GM18508 (cell line): ENCODE measurements around the gene SH2B3.

Experiments used
- ATAC-seq: cut with Tn5 transposase; IDR thresholded peaks from one replicate; pipeline ENCODE4 v1.9.1; 2021; ENCODE audit warnings: moderate number of reproducible peaks; ENCODE audit not compliant: insufficient read depth, unreplicated experiment

SH2B3 gene

DNA sequence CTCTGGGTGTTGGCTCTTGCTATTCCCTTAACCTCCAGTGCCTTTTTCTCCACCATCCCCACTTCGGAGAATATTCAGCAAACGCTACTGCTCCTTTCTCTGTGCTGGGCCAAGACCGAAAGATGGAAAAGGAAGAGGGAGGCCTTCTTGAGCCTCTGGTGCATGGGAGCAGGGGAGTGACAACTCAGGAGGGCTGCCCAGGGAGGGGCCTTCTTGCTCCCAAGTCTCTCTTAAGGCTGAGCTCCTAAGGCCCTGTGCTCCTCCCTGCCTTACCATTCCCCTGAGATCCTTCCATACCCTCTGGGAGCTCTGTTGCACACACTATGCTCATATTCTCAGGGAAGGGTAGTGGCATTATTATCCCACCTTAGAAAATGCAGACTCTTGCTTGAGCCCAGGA is 34.9 kb downstream of the SH2B3 start:
- ATAC-seq, result no peak

DNA sequence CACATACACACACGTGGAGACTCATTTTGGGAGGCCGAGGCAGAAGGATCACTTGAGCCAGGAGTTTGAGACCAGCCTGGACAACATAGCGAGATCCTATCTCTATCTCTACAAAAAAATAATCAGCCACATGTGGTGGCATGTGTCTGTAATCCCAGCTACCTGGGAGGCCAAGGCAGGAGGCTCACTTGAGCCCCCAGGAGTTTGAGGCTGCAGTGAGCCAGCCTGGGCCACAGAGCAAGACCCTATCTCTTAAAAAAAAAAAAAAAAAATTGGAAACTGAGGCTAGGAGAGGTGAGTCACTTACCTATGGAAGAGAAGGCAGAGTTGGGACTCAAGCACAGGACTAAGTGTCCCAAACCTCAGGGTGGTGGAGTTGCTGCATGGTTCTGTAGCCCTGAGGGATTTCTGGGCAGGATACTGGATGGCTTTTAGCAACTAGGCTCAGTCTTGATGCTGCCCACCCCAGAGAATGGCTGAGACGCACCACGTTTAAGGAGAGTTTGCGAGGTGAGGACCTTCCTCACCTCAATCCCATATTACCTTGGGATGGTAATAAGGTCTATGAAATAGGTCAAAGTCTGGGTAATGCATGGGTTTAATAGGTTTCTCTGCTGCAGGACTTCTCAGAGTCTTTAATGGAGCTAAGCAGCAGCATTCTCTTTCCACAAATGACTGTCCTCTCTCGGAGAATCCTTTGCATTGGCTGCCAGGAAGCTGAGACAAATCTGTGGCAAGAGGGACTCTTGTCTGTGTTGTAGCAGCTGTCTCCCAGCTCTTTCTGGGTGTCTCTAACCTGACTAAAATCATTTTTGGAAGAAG is 35.6 kb downstream of the SH2B3 start:
- no peak for ATAC-seq

DNA sequence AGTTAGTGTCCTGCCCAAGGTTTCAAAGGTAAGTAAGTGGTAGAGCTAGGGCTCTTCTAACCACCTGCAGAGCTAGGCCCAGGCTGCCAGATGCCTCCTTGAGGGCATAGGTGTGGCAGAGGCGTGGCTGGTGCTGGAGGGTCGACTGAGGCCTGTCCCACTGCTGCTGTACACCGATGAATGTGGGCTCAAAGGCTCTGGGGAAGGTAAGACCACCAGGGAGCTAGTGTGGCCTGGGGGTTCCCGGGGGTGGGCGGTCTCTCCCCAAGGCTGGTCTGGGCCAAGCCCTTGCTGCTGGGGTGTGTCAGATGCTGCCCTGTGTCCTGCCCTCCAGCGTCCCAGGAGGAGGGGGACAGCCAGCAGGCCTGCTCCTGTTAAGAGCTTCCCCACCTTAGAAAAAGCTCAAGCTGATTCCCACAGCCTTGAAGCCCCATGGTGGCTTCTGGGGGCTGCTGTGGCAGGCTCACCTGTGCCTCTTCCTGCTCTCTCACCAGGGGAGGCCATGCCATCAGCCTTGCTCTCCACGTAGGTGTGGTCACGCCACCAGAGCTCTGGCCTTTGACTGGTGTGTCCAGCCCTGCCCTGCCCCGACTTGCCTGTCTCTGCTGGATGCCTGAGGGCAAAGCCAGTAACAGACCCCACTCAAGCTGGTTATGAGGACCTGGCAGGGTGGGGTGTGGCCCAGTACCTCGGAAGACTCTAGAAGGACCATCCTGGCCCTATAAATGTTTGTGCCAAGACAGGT is 36.8 kb downstream of the SH2B3 start:
- no peak for ATAC-seq

DNA sequence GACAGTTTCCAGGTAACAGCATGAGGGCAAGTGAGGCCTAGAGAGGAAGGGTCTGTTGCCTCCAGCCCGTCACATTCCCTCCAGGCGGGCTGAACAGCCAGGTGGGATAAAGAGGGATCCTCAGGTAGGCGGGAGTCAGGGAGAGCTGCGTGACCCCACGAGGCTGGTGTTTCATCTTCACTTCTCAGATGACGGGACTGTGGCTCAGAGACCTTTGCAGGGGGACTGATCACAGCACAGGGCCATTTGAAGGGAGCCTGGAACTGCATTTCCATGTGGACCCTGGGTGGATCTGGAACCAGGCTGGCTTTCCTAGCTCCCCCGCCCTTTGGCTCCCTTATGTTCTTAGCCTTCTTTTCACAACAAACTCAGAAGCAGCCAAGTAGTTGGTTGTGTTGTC is 37.4 kb downstream of the SH2B3 start:
- no peak for ATAC-seq

DNA sequence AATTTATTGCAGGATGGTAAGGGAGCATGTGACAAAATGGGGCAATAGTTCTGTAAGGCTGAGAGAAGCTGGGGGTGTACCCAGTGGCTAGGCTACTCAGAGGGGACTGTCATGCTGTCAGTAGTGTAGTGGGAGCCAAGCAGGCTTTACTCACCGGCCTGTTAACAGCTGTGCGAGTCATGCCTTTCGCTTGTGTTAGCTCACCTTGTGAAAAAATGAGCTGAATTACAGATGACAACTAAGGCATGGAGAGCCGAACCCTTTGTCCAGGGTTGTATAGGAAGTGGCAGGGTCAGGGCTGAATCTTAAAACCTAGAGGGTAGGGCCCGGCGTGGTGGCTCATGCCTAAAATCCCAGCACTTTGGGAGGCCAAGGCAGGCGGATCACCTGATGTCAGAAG is 37.9 kb downstream of the SH2B3 start:
- ATAC-seq, result no peak

DNA sequence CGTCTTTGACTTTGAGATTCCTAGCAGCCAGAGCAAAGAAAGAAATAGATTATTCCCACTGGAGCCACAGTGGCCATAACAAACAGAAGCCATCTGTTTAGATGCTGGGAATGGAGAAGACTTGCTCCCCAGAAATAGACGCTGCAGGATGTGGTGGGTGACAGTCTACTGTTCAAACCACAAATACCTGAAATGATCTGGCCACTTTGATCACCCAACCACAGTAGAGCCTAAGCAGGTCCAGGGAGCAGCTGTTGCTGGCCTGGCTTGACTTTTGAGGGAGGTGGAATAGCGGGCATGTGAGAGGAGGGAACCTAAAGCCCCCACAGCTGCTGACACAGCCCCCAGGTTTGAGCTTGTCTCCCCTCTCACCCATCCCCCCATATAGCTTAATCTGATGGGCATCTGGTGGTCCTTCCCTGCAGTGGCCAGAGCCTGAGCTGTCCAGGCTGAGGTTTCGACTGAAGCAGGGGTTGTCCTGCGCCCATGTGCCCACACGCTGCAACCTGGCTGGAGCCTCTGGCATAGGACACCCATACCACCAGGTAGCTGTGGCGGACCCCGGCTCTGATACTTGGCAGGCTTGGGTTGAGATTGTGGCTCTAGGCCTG is 38.7 kb downstream of the SH2B3 start:
- ATAC-seq, result no peak

DNA sequence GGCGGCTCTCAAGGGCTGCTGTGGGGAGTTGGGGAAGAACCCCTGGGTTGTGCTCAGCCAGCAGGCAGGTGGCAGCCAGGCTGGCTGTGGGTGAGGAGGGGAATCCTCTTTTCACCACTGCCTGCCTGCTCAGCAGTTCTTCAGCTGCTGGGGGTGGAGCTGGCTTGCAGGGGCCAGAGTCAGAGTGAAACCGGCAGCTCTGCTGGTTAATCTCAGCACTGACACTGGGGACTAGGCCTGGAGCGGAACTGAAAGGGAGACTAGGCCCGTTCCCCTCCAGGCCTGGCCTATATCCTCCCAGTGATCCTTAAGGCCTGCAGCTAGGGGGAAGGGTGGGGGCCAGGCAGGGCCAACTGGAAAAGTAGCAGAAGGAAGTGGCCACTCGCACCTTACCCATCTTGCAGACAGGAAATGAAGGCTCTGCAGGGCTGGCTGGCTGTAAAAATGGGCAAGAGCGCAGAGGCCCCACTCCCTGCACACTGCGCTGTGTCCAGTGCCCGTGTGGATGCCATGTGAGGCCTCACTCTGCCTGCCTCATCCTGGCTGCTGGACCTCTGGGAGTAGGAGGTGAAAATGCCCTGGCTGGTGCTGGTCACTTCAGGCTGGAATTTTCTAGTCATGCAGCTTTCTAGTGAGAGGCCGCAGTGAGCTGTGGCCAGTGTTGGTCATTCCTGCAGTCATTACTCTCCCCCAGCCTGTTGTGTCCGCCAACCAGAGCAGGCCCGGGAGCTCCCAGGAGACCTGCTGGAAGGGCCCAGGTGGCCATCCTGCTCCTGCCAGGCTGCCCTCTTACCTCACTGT is 39.4 kb downstream of the SH2B3 start:
- peak; percentile 68 for ATAC-seq

DNA sequence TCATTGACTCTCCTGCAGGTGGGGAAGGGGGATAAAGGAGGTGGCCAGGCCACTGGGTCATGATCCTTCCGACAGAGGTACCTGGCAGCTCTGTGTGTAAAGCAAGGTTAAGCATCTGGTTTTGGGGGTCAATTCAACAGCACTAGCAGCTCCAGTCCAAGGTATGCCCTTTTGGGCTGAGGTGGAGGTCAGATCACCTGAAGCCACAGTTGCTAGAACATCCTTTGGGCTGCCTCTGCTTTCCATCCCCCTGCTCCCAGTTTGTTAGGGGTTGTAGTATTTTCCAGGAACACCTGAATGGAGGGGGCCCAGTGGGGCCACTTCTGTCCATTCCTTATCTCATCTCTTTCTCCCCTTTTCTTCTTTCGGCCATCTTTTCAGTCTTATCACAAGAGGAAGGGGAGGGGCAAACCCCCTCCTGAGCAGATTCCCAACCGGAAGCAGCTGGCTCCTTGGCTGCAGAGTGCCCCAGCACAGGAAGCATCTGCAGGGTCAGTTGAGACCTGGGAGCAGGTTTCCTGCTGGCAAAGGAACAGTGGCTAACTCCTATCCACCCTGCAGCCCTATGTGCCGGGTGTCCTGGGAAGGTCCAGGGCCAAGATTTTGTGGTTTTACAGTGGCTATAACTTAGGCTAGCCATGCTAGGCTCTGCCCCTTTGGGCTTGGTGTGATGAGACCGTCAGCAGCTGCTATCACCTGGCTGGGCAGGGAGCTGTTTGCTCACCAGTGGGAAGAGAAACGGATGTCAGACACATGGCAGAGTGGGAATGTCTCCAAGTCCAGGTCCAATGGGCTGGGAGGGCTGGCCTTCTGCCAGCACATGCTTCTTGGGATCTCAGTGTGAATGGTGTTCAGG is 40.2 kb downstream of the SH2B3 start:
- ATAC-seq, result no peak

DNA sequence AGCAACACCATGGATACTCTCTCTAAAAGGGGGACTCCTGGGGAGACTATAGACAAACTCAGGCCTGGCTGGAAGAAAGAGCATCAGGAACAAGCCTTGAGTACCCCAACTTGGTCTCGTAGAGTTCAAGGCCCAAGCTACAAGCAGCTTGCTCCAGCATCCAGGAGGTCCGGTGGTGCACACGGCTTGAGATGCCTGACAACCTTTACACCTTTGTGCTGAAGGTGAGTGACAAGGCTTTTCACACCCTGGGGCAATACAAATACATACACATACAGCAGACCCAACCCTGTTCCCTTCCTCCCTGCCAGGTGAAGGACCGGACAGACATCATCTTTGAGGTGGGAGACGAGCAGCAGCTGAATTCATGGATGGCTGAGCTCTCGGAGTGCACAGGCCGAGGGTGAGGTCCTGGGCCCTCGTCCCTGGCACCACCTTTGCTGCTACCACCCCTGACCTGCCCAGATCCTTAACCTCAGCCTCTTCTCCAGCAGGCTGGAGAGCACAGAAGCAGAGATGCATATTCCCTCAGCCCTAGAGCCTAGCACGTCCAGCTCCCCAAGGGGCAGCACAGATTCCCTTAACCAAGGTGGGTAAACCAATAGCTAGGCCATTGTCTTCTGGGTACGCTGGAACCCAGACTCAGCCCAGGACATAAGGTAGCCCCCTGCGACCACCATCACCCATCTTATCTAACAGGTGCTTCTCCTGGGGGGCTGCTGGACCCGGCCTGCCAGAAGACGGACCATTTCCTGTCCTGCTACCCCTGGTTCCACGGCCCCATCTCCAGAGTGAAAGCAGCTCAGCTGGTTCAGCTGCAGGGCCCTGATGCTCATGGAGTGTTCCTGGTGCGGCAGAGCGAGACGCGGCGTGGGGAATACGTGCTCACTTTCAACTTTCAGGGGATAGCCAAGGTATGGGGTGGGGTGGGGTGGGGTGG is 41.2 kb downstream of the SH2B3 start:
- no peak for ATAC-seq

DNA sequence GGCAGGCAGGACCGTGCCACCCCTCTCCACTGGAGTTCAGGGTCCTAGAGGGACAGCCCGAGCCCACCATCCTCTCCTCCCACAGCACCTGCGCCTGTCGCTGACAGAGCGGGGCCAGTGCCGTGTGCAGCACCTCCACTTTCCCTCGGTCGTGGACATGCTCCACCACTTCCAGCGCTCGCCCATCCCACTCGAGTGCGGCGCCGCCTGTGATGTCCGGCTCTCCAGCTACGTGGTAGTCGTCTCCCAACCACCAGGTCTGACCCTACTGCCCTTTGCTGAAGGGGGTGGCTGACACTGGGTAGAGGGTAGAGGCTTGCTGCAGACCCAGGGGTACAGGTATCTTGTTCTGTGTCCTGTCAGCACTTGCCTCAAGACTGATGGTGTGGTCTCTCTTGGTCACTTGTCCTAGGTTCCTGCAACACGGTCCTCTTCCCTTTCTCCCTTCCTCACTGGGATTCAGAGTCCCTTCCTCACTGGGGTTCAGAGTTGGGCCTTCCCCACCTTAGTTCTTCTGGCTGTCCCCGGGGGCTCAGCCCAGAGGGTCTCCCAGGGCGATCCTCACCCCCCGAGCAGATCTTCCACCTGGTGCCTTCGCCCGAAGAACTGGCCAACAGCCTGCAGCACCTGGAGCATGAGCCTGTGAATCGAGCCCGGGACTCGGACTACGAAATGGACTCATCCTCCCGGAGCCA is 42.0 kb downstream of the SH2B3 start:
- ATAC-seq, result no peak

DNA sequence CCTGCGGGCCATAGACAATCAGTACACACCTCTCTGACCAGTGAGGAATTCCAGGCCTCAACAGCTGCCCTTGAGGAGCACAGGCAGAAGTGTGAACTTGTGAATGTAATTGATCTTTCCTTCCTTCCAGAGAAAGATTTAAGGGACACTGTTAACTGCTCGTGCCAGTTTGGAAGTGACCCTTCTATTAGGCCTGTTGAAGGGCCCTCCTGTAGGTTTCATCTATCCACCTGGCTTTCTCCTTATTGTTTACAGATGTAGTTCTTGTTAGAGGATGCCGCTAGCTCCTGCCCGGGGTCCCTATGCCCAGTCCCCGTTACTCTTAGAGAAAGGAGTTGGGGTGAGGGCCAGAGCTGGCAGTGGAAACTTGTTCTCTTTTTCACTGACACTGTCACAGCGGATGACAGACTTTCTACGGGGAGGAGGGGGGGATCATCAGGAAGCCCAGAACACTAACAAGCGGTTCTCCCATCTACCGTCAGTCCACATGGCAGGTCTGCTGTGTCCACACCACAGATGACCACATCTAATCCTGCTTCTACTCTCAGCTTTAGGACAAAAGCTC is 42.6 kb downstream of the SH2B3 start:
- no peak for ATAC-seq

DNA sequence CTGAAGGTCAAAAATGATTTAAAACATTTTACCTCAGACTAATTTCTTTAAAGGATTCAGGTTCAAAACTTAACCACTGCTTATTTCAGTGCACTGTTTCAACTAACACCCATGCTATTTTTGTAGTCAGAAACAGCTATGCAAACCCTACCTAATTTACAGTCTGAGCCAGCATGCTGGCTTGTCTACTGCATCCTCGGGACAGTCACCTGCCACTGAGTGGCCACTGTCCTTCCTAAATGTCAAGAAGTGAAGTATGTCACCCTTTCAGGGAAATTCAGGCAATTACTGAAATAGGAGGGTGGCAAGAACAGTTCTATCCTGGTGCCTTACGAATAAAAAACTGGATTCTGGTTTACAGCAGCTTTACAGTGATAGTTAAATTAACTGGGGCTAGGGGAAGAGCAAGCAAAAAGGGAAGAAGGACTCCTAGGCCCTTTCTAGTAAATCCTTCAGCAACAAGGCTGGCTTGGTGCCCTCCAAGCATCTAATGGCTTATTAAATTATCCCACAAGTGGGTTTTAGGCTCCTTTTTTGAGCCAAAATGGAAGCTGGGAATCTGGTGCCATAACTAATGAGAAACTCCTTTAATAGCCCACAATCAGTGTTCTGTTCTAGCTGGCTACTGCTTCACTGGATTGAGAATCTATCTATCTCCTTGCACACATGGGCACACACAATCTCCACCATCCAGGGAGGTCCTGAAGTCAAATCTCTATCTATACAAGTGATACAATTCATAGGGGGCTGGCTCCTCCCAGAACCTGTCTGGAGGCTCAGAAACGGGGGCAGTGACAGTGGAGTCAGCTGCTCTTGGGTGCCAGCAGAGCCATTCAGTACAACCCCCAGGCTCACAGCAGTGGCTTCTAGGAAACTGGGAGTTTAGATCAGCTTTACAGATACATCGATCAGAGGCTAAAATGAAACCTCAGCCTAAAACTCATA is 43.4 kb downstream of the SH2B3 start:
- ATAC-seq, result no peak

DNA sequence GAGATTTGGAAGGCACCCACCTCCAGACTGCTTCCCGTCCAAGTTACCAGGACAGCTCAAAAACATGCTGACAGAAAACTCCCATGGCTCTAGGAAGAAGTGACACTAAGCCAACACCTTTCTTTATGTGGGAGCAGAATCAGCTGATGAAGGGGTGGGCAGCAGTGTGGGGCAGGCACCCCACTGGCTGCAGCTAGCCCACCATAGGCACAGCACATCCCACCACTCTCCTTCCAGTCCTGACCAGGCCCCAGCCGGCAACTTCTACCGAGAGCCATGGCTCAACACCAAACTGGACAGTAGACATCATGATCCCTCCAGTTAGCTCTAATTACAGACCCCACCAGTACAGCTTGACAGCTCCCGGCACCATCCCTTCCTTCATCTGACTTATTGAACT is 45.0 kb downstream of the SH2B3 start:
- no peak for ATAC-seq

DNA sequence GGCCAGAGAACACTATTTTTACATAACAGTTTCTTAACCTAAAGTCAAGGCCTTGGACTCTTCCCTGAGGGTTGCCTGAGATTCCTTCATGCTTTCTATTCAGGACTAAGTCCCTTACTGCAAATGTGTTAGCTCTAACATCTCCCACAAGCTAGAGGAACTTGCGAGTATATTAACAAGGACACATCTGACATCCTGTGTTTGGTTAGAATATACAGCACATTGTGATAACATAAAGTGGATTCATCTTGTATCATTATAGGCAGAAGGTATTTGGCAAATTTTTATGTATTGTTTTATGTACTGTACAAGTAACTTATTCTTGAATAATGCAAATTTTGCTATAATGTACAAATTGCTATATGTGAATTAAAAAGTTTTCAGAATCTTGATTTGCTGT is 45.5 kb downstream of the SH2B3 start:
- ATAC-seq, result no peak

DNA sequence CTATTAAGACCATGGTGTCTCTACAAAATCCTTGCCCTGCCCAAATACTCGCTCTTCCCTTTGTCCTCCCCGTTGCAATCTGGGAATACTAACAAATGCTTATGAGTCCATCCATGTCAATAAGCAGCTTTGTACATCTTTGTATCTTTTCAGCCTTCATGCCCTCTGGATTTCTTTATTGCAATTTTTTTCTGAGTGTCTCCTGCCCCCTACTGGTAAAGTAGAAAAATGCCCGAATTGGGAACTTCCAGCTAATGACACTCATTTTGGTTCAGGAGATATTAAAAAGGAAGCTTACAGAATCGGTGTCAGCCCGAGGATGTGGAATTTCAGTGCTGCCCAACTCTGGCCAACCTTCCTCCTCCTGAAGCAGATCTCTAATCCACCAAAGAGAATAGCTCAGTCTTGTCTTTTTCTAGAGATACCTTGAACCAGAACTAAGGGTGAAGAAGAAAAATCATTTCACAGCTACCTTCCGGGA is 46.0 kb downstream of the SH2B3 start:
- no peak for ATAC-seq
